ENCODE results near the gene SNTA1.

The SNTA1 gene

DNA sequence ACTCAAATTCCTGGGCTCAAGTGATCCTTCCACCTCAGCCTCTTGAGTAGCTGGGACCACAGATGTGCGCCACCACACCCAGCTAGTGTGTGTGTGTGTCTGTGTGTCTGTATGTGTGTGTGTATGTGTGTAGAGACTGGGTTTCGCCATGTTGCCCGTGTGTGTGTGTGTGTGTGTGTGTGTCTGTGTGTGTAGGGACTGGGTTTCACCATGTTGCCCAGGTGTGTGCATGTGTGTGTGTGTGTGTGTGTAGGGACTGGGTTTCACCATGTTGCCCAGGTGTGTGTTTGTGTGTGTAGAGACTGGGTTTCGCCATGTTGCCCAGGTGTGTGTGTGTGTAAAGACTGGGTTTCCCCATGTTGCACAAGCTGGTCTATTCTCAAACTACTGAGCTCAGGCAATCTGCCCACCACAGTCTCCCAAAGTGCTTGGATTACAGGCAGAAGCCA is 70.5 kb downstream of the SNTA1 start:
- peak; percentile 50 for DNase-seq (ENCODE audit: low read depth)
- TF ChIP-seq, protein P1, sequence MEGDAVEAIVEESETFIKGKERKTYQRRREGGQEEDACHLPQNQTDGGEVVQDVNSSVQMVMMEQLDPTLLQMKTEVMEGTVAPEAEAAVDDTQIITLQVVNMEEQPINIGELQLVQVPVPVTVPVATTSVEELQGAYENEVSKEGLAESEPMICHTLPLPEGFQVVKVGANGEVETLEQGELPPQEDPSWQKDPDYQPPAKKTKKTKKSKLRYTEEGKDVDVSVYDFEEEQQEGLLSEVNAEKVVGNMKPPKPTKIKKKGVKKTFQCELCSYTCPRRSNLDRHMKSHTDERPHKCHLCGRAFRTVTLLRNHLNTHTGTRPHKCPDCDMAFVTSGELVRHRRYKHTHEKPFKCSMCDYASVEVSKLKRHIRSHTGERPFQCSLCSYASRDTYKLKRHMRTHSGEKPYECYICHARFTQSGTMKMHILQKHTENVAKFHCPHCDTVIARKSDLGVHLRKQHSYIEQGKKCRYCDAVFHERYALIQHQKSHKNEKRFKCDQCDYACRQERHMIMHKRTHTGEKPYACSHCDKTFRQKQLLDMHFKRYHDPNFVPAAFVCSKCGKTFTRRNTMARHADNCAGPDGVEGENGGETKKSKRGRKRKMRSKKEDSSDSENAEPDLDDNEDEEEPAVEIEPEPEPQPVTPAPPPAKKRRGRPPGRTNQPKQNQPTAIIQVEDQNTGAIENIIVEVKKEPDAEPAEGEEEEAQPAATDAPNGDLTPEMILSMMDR (conservative IDR thresholded peaks at IDR 0.05; ENCODE audit: low read depth, low read length), result no peak
- H3K4me3 ChIP-seq (ENCODE audit: low read depth, low read length), result no peak overlapping the region

DNA sequence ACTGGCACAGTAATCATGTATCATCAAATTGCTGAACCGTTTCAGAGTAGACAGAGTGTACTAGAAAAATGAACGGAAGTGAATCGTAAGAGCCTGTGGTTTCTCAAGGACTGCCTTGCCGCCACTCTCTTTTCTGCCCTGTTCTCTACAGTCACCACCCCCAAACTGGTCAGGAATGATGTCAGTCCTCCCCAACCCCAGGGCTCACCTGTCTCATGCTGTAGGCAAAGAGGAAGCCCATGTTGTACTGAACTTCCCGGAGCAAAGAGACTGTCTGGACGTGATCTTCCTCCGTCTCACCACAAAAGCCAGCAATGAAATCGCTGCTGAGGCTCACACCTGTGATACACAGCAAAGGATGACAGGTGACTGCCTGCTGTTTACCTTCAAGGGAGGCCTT is 73.3 kb downstream of the SNTA1 start:
- no peak for DNase-seq (ENCODE audit: low read depth)
- H3K4me3 ChIP-seq (ENCODE audit: low read depth, low read length), result no peak overlapping the region
- TF ChIP-seq, protein P1 (conservative IDR thresholded peaks at IDR 0.05; ENCODE audit: low read depth, low read length), result no peak

DNA sequence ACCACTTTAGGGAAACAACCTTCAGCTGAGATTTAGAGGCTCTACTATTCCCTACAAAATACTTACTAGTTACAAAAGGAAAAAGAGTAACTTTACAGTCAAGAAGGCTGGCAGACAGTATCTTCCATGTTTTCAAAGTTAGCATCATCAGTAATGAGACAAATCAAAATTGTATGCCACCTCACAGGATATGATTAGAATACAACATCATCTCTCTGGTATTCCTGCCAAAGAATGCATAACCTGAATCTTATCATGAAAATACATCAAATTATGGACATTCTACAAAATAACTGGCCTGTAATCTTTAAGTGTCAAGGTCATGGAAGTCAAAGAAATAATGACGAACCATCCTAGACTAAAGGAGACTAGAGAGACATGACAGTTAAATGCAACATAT is 80.7 kb downstream of the SNTA1 start:
- peak; percentile 7 for DNase-seq (ENCODE audit: low read depth)
- H3K4me3 ChIP-seq (ENCODE audit: low read depth, low read length), result no peak overlapping the region
- TF ChIP-seq, protein P1 (conservative IDR thresholded peaks at IDR 0.05; ENCODE audit: low read depth, low read length), result no peak

DNA sequence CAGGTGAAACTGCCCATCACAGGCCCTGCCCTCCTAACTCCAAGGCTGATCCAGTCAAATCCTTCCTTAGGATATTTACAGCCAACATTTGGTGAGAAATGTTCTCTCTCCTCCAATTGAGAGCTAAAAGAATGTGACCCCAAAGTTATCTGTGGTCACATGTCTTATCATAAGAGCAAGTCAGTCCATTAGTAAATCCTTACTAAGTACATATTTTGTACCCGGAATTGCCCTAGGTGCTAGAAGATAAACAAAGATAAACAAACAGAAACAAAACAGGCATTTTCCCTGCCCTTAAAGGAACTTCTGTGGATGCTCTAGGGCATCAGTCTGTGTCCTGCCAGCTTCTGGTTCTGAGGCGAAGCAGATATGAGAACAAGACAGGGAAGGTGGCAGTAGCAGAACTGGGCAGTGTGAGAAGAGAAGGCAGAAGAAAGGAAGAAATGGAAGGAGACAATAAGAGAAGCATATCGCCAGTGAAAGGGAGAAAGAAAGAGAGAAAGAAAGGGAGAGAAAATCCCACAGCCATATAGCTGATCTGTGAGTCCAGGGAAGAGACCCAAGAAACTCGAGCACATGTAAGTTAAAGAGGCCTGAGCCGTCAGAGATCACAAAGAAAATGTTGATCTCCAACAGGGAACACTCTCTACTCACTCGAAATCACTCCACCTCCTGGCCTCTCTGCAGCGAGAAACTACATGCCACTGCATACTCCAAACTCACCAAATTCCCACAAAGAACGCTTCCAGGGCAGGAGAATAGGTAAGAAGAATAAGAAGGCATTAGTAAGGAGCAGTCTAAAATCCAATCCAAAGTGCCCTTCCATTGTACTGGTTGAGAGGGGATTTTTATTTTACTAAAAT is 83.9 kb downstream of the SNTA1 start:
- TF ChIP-seq, protein P1 (conservative IDR thresholded peaks at IDR 0.05; ENCODE audit: low read depth, low read length), result no peak
- DNase-seq (ENCODE audit: low read depth), result peak; percentile 13
- H3K4me3 ChIP-seq (ENCODE audit: low read depth, low read length), result no peak overlapping the region

All from choroid plexus epithelial cell (primary cell).